ENCODE results near the gene RAMP3. TPM values are rescaled to one million over a fixed set of nuclear protein-coding genes. Genes with fewer than 3 reads are reported as not detected.
A peak's percentile ranks its signal among the peaks of the same experiment; 100 is the strongest.

Gene RAMP3
- total RNA-seq, 2 experiments from 2014 or later, result not detected

DNA sequence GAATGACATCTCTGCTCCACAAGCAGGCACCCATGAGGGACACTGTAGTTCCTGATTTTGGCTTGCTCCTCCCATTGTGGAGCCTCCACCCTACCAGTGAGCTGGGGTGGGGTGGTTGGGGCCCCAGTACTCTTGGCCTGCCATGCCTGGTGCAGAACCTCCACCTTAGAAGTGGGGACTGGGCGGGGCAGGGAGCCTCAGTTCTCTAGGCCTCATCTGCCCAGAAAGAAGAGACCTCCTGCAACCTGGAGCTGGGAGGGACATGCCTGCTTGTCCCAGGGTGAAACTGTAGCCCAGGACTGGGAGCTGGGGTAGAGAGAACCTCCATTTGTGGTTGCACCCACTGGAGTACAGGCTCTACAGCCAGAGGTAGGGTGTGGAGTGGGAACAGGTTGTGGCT, 14.4 kb downstream of the RAMP3 start:
- Mint-ChIP-seq H3K4me3 (no peak overlapping the region), H3K27me3 (peaks cover 12% of the 10 kb centered on the region), H3K4me1 (no peaks in the 10 kb centered on the region), H3K36me3 (no peaks in the 10 kb centered on the region), H3K27ac (no peak overlapping the region), H3K9me3 (no peaks in the 10 kb centered on the region)
- POLR2A ChIA-PET, result no interaction called here
- peak; percentile 10 for DNase-seq
- ATAC-seq (ENCODE audit: low read depth), result no peak

DNA sequence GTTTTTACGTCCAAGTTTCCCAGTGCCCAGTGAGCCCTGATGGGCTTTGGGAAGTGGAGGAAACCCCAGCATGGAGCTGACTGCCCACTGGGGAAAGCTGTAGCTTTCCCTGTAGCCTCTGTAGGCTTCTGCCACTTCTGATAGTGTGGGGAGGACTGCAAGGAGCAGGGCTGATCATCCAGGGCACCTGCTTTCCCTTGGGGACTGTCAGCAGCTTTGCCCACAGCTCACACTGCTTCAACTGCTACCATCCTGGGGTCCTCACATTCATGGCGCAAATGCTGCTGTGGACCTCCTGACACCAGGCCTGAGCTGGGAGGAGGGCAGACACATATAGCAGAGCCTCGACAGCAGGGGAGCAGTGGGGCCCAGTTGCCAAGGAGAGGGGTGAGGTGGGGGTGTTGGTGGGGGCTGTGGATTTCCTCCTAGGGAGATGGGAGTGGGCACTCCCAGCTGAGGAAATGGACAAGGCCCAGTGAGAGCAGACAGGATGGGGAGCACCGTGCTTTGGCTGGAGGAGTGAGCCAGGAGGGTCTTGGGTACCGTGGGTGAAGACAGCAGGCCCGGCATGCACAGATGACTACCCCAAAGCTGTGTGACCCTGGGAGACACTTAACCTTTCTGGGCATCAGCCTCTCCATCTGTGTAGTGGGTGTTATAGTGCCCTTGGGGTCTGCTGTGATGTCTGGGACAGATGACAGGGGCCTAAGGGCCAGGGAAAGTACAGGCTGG, 16.2 kb downstream of the RAMP3 start:
- Mint-ChIP-seq H3K4me1 (no peaks in the 10 kb centered on the region), H3K4me3 (no peak overlapping the region), H3K27me3 (peaks cover 9% of the 10 kb centered on the region), H3K9me3 (no peaks in the 10 kb centered on the region), H3K36me3 (no peaks in the 10 kb centered on the region), H3K27ac (no peak overlapping the region)
- ATAC-seq (ENCODE audit: low read depth) (no peak), DNase-seq (peak; percentile 16)
- POLR2A ChIA-PET, result no interaction called here

DNA sequence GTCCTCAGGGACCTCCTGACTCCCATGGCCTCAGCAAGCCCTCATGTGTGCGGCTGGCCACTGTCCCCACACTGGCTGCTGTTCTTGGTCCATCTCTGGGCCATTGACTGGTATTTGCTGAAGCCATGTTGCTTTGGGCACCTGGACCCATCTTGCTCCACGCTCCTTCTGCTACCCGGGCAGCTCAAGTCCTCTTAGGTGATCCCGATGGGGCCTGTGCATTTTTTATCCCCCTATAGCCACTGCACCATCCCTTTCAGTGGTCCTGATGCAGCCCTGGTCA, 16.7 kb downstream of the RAMP3 start:
- no peaks in the 10 kb centered on the region for H3K4me1 Mint-ChIP-seq
- H3K36me3 Mint-ChIP-seq, result no peaks in the 10 kb centered on the region
- peaks cover 6% of the 10 kb centered on the region for H3K27me3 Mint-ChIP-seq
- POLR2A ChIA-PET, result no interaction called here
- H3K27ac Mint-ChIP-seq, result no peak overlapping the region
- H3K9me3 Mint-ChIP-seq, result no peaks in the 10 kb centered on the region
- H3K4me3 Mint-ChIP-seq, result no peak overlapping the region
- ATAC-seq (ENCODE audit: low read depth) (no peak), DNase-seq (no peak)

DNA sequence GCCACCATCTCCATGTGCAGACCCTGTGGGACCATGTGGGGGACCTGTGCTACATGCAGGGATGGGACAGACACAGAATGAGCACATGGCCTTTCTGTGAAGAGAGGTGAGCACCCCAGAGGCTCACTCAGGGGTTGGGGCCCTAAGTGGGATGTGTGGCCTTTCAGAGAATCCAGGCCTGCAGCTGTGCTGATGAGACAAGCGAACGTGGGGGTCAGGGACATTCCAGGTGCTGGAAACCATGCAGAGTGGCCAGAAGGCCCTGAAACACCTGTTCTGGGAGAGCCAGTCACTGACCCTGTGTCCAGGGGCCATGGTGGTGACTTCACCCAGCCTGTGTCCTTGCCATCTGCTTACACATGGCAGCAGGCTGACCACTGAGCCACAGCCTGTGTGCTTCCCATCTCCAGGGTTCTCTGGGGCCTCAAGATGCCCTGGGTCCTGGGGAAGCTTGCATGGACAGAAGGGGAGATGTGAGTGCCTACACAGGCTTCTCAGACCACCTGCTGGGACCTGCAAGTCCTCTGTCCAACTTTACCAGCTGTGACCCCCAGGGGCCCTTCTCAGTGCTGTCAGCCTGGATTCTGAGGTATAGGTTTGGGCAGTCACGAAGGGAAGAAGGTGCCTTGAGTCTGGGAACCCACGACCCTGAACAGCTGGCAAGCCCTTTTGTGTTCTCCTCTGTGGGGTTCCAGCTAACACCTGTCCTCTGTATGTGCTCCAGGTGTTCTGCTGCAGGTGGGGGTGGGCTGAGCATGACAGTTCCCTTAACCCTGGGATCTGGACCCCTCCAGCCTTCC, 17.6 kb downstream of the RAMP3 start:
- POLR2A ChIA-PET, result interaction anchor here (0.5 to 0.6 kb wide), 2 partner anchors 319 to 858 kb away, joined by 3 to 5 read pairs; no protein-coding TSS in a partner anchor
- ATAC-seq (ENCODE audit: low read depth) (no peak), DNase-seq (peak; percentile 13)
- H3K4me1 Mint-ChIP-seq, result no peaks in the 10 kb centered on the region
- no peak overlapping the region for H3K27ac Mint-ChIP-seq
- no peaks in the 10 kb centered on the region for H3K36me3 Mint-ChIP-seq
- H3K27me3 Mint-ChIP-seq, result peaks cover 3% of the 10 kb centered on the region
- no peak overlapping the region for H3K4me3 Mint-ChIP-seq
- no peaks in the 10 kb centered on the region for H3K9me3 Mint-ChIP-seq

DNA sequence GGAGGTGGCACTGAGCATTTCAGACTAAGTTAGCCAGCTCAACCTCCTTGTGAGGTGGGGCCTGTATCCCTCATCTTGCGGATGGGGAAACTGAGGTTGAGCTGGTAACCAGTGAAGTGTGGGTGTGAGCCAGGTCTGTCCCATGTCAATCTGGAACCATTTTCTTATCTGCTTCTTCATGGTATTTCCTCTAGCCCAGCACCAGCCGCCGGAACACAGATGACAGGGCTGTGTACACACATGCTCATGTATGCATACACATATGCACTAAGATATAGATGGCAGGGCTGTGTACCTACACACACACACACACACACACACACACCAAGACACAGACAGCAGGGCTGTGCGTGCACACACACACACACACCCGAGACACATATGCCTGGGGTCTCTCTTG, 18.5 kb downstream of the RAMP3 start:
- ATAC-seq (ENCODE audit: low read depth) (no peak), DNase-seq (no peak)
- H3K27ac Mint-ChIP-seq, result peak overlapping the region; percentile 62

DNA sequence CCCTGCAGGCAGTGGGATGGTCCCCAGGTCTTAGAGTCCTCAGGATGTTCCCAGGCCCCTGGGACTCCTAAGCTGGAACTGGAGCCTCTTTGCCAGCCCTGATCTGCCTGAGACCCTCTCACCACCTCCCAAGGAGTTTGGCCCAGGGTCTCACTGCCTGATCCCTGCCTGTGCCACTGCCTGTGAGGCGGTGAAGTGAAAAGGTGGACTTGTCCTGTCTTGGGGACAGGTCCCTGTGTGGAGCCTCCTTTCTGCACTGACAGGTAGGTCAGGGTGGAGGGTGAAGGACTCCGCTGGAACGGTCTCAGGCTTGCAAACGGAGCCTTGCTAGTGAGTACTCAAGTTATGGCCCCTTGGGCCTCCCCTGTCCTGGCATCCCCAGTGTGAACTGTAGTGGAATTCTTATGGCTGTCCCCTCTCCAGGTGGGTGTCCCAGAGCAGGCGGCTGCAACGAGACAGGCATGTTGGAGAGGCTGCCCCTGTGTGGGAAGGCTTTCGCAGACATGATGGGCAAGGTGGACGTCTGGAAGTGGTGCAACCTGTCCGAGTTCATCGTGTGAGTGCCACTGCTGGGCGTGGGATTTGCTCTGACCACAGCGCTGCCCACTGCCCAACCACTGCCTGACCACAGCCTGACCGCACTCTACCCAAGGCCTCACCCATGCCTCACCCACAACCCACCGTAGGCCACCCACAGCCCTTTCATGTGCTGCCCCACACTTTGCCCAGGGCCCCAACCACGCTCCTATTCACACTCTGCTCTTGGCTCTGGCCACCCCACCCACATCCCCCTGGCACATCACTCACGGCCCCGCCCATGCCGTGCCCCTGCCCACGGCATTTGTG, 19.5 kb downstream of the RAMP3 start:
- H3K4me3 Mint-ChIP-seq, result no peak overlapping the region
- no peaks in the 10 kb centered on the region for H3K9me3 Mint-ChIP-seq
- POLR2A ChIA-PET, result no interaction called here
- H3K36me3 Mint-ChIP-seq, result no peaks in the 10 kb centered on the region
- no peaks in the 10 kb centered on the region for H3K4me1 Mint-ChIP-seq
- H3K27ac Mint-ChIP-seq, result no peak overlapping the region
- no peak for ATAC-seq (ENCODE audit: low read depth)
- H3K27me3 Mint-ChIP-seq, result no peaks in the 10 kb centered on the region
- DNase-seq, result peak; percentile 22

More for the DNA sequence above, 18.5 kb downstream of the RAMP3 start:
- Mint-ChIP-seq H3K4me3 (no peak overlapping the region), H3K36me3 (no peaks in the 10 kb centered on the region), H3K4me1 (no peaks in the 10 kb centered on the region), H3K9me3 (no peaks in the 10 kb centered on the region), H3K27me3 (peaks cover 1% of the 10 kb centered on the region)
- POLR2A ChIA-PET, result interaction anchor here (0.5 to 0.6 kb wide), 2 partner anchors 320 to 859 kb away, joined by 3 to 5 read pairs; no protein-coding TSS in a partner anchor

DNA sequence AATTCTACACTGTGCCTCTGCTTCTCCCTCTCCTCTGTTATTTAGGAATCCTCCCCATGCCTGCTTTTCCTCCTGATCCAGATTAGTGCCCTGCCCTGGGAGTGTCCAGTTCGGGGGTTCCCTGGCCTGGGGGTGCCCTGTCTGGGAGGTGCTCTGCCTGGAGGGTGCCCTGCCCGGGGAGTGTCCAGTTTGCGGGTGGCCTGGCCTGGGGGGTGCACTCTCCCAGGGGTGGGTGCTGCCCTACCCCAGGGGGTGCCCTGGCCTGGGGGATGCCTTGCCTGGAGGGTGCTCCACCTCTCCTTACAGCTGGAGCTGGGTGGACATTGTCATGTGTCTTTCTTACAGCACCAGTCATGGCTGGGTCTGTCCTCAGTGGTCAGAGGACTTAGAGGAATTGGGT, 20.2 kb downstream of the RAMP3 start:
- ATAC-seq (ENCODE audit: low read depth) (no peak), DNase-seq (peak; percentile 16)
- Mint-ChIP-seq H3K27me3 (no peaks in the 10 kb centered on the region), H3K9me3 (no peaks in the 10 kb centered on the region), H3K4me1 (no peaks in the 10 kb centered on the region), H3K4me3 (no peak overlapping the region), H3K27ac (no peak overlapping the region), H3K36me3 (no peaks in the 10 kb centered on the region)
- POLR2A ChIA-PET, result no interaction called here

DNA sequence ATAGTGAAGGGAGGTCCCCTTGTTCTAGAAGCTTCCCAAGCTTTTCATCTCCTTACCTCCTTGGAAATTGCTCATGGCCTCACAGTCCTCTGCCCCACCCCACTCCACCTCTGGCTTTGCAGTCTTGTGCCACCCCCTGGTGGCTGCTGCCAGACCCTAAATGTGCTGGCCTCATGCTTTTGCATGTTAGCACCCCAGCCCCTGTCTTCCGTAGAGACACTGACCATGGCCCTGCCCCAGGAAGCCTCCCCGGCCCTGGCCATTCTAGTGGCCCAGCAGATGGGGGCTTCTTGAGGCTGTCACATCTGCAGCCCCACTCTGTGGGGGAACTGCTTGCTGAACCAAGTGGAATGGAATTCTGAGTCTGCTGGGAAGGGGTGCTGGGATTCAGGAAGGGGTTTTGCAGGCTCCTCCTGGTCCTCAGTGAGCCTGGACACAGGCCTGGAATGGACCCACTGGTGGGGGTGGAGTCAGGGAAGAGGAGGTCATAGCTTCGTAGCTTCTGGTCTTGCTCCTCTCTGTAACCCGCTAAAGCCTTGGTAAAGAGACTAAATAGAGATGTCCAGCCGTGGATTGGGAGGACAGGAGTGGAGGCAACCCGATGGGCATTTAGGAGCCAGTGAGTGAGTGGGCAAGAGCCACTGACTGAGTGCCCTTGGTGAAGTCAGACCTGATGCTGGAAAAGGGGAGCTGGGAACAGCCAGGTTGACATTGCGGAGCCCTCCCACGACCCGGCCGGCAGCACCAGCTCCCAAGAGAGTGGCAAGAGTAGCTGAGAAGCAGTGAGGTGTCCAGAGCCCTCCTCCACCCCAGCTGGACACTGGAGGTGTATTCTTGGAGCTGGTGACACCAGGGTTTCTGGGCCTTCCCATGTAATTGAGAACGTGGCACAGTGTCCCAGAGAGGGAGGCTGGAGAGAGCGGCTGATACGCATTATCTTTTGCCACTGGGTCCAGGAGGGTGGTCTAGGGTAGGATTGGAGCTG, 20.9 kb downstream of the RAMP3 start:
- POLR2A ChIA-PET, result no interaction called here
- no peaks in the 10 kb centered on the region for H3K27me3 Mint-ChIP-seq
- no peaks in the 10 kb centered on the region for H3K4me1 Mint-ChIP-seq
- no peak overlapping the region for H3K27ac Mint-ChIP-seq
- ATAC-seq (ENCODE audit: low read depth) (no peak), DNase-seq (peak; percentile 30)
- no peak overlapping the region for H3K4me3 Mint-ChIP-seq
- H3K9me3 Mint-ChIP-seq, result no peaks in the 10 kb centered on the region
- H3K36me3 Mint-ChIP-seq, result no peaks in the 10 kb centered on the region

DNA sequence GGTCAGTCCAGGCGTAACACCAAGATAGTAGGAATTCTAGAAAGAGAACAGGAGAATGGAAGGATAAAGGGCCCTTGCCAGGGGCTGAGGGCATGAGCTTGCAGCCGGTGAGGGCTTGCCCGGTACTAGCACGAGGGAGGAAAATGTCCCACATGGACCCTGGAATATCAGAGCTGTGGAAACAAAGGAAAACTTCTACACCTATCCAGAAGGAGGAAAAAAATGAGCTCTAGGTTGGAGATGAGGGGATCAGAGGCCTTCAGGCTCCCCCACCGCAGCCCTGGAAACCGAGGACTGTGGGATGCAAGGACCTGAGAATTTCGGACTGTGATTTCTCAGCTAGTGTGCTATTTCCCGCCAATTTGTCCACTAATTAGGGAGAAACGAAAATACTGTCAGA, 22.1 kb downstream of the RAMP3 start:
- Mint-ChIP-seq H3K27me3 (no peaks in the 10 kb centered on the region), H3K9me3 (no peaks in the 10 kb centered on the region), H3K27ac (no peak overlapping the region), H3K4me1 (no peaks in the 10 kb centered on the region), H3K4me3 (no peak overlapping the region), H3K36me3 (no peaks in the 10 kb centered on the region)
- ATAC-seq (ENCODE audit: low read depth) (no peak), DNase-seq (peak; percentile 2)
- POLR2A ChIA-PET, result no interaction called here

DNA sequence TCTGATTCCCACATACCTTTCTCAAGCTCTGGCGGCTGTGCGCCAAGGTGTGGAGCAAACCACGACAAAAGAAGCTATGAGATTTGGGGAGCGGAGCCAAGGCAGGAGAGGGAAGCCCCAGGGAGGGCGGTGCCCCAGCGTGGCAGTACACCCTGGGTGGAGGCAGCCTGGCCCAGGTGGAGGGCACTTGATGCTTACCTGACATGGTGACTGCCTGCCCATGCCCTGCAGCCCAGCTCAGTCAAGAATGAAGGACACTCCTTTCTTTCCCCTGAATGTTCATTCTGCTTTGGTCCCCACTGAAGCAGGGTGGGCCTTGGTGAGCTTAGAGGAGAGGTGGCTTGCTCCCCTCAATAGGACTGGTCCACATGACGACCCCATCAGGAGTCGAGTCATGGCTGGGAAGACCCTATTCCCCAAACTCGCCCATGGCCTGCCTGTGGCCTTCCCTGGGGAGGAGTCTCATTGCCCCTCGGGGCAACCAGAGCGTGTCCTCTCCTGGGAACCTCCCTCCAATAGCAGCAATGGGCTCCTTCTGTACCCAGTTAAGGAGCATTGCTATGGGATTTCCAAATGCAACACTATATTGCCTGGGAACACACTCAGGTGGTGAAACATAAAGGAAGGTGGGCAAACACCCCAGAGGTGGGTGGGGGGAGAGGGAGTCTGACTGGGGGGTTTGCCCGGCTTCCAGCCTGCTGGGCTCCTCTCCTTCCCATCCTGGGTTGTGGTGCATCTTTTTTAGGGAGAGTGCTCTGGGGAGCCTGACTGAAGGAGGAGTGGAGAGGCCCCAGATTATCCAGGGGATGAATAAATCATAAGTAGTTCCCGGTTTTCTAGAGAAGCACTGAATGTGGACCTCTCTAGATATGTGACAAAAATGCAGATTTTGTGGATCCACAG, 22.7 kb downstream of the RAMP3 start:
- POLR2A ChIA-PET, result no interaction called here
- Mint-ChIP-seq H3K4me1 (no peaks in the 10 kb centered on the region), H3K27me3 (no peaks in the 10 kb centered on the region)

DNA sequence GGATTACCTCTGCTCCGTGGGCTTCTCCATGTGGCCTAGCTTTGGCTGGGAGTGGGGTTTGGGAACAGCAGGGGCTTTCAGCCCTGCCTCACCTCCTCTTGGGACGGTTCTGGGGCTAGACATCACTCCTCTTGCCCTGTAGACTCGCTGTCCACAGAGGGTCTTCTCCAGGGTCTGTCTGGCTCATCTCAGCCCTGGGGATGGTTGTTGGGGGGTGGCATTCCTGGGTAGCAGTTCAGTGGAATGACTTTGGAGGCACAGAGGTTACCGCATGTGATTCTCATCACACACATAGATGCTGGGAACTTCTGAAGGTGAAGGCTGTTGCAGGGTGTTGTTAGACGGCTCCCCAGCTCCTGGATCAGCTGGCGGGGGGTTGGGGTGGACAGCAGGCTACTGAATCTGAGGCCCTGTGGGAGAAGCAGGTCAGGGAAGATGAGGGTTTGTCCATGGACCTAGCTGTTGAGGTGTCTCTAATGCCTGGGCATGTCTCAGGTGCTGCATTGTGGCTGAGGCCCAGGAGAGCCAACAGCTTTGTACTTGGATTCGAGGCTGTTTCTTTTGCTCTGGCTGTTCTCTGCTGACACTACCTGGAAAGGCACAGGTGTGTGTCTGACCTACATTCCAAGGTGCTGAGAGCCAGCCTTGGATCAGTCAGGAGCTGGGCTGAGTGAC, 23.8 kb downstream of the RAMP3 start:
- ATAC-seq (ENCODE audit: low read depth) (no peak), DNase-seq (no peak)
- no peaks in the 10 kb centered on the region for H3K36me3 Mint-ChIP-seq
- POLR2A ChIA-PET, result no interaction called here
- H3K27me3 Mint-ChIP-seq, result peaks cover 3% of the 10 kb centered on the region
- H3K4me3 Mint-ChIP-seq, result no peak overlapping the region
- no peaks in the 10 kb centered on the region for H3K9me3 Mint-ChIP-seq
- H3K4me1 Mint-ChIP-seq, result no peaks in the 10 kb centered on the region
- no peak overlapping the region for H3K27ac Mint-ChIP-seq

More for the DNA sequence above, 22.7 kb downstream of the RAMP3 start:
- Mint-ChIP-seq H3K36me3 (no peaks in the 10 kb centered on the region), H3K27ac (no peak overlapping the region), H3K4me3 (no peak overlapping the region), H3K9me3 (no peaks in the 10 kb centered on the region)
- ATAC-seq (ENCODE audit: low read depth) (no peak), DNase-seq (peak; percentile 17)

Data from activated naive CD8-positive, alpha-beta T cell treated with anti-CD3 and anti-CD28 coated beads, Interleukin-2, amount 10 ng/mL, durations not matched to agents 7 days and 5 days (primary cell).